SK-N-SH (cell line): ENCODE measurements around the gene RAB3C. TPM values are rescaled to one million over a fixed set of nuclear protein-coding genes. Genes with fewer than 3 reads are reported as not detected.

Source experiments
- CTCF ChIA-PET: fragments of 300-600, 350-600 bp; formaldehyde crosslinking; extraction: SDS; loops from one replicate; lab custom pipeline; 2021; lab: Yijun Ruan, JAX
- POLR2A ChIA-PET: fragments of 350-600 bp; sonication (Branson Sonifier 250); formaldehyde crosslinking; extraction: SDS; loops from one replicate; lab custom pipeline; 2020; ENCODE audit warnings: antibody characterized with exemption, inconsistent platforms; lab: Yijun Ruan, JAX
- DNase-seq: peaks from one replicate; pipeline ENCODE4 v3.0.0; 2012
- H2AFZ ChIP-seq: fragments of 200-600 bp; sonication (generic); 2 replicates; pipeline ENCODE4 v1.8.1; 2016; ENCODE audit warnings: antibody characterized with exemption, mild to moderate bottlenecking, low read depth
- H3F3A ChIP-seq: fragments of 200-600 bp; sonication (generic); replicated peaks from 2 replicates; pipeline ENCODE3; 2016; ENCODE audit warnings: antibody characterized with exemption, mild to moderate bottlenecking; ENCODE audit not compliant: insufficient read depth
- H3K27ac ChIP-seq, 2 experiments: fragments of 200-500 bp in 1 of 2; fragments of 200-600 bp in 1 of 2; sonication (Bioruptor generic) in 1 of 2; sonication (generic), shearing (Covaris generic) in 1 of 2; 2 replicates each; pipeline versions ENCODE4 v1.5.1 to v1.6.1; 2014 to 2016; ENCODE audit warnings: low read depth in 2 of 2, inconsistent platforms in 1 of 2, low read length in 1 of 2, mild to moderate bottlenecking in 1 of 2, mixed read lengths in 1 of 2
- H3K27me3 ChIP-seq: fragments of 200-600 bp; sonication (generic), shearing (Covaris generic); 2 replicates; pipeline ENCODE4 v1.6.1; 2016; ENCODE audit warnings: mixed run types; ENCODE audit not compliant: insufficient read depth
- H3K36me3 ChIP-seq, 2 experiments: fragments of 200-500 bp in 1 of 2; fragments of 200-600 bp in 1 of 2; sonication (Bioruptor generic) in 1 of 2; sonication (generic) in 1 of 2; replicated peaks in 1 of 2; 2 replicates each; pipeline versions ENCODE3 to v1.5.1; 2014 to 2016; ENCODE audit warnings: low read length in 1 of 2, mild to moderate bottlenecking in 1 of 2; ENCODE audit not compliant: insufficient read depth in 2 of 2, control insufficient read depth in 1 of 2
- H3K4me1 ChIP-seq, 2 experiments: fragments of 200-500 bp in 1 of 2; fragments of 200-600 bp in 1 of 2; sonication (Bioruptor generic) in 1 of 2; sonication (generic), shearing (Covaris generic) in 1 of 2; 2 replicates each; pipeline versions ENCODE4 v1.5.1 to v1.6.1; 2014 to 2016; ENCODE audit warnings: low read depth in 1 of 2, low read length in 1 of 2, mixed run types in 1 of 2; ENCODE audit not compliant: insufficient read depth in 2 of 2, control insufficient read depth in 1 of 2
- H3K4me2 ChIP-seq: fragments of 200-600 bp; sonication (generic), shearing (Covaris generic); 2 replicates; pipeline ENCODE4 v1.6.1; 2017; ENCODE audit warnings: mixed run types
- H3K4me3 ChIP-seq, 2 experiments: fragments of 200-500 bp in 1 of 2; fragments of 200-600 bp in 1 of 2; sonication (Bioruptor generic) in 1 of 2; sonication (generic), shearing (Covaris generic) in 1 of 2; 2 replicates each; pipeline versions ENCODE4 v1.5.1 to v1.8.1; 2014 to 2016; ENCODE audit warnings: low read depth in 2 of 2, inconsistent platforms in 1 of 2, low read length in 1 of 2, mild to moderate bottlenecking in 1 of 2, mixed read lengths in 1 of 2, moderate library complexity in 1 of 2
- H3K79me2 ChIP-seq: fragments of 200-600 bp; sonication (generic); 2 replicates; pipeline ENCODE4 v1.8.1; 2017; ENCODE audit warnings: mild to moderate bottlenecking; ENCODE audit not compliant: insufficient read depth
- H3K9ac ChIP-seq: fragments of 200-600 bp; sonication (generic); 2 replicates; pipeline ENCODE4 v1.6.1; 2017; ENCODE audit warnings: mixed run types
- H3K9me2 ChIP-seq: fragments of 200-600 bp; sonication (generic); 2 replicates; pipeline ENCODE4 v1.6.1; 2017; ENCODE audit warnings: mixed run types
- H3K9me3 ChIP-seq: fragments of 200-600 bp; sonication (generic); 2 replicates; pipeline ENCODE4 v1.6.1; 2017; ENCODE audit warnings: mixed run types, mild to moderate bottlenecking, moderate library complexity
- H4K20me1 ChIP-seq: fragments of 200-600 bp; sonication (generic); 2 replicates; pipeline ENCODE4 v1.6.1; 2017; ENCODE audit warnings: mild to moderate bottlenecking, mixed run types; ENCODE audit not compliant: insufficient read depth
- CHD2 ChIP-seq: fragments of 150-350 bp; IDR thresholded peaks from 2 replicates; pipeline ENCODE4 v1.6.1; 2018; ENCODE audit warnings: low read length; ENCODE audit not compliant: partially characterized antibody
- ELF1 ChIP-seq: IDR thresholded peaks from 2 replicates; pipeline ENCODE4 v1.4.0; 2012
- EP300 ChIP-seq, 2 experiments: IDR thresholded peaks; 2 replicates each; pipeline versions ENCODE4 v1.4.0 to v1.6.1; 2012; ENCODE audit warnings: borderline replicate concordance in 1 of 2, low read depth in 1 of 2, low read length in 1 of 2
- FOXJ3 ChIP-seq: sonication (generic); formaldehyde crosslinking; IDR thresholded peaks from 2 replicates; pipeline ENCODE4 v1.5.1; 2020; ENCODE audit warnings: mild to moderate bottlenecking, missing genetic modification reagents
- FOXM1 ChIP-seq: IDR thresholded peaks from 2 replicates; pipeline ENCODE4 v1.4.0; 2012; ENCODE audit warnings: low read depth, mild to moderate bottlenecking
- IRF3 ChIP-seq: fragments of 150-350 bp; IDR thresholded peaks from 2 replicates; pipeline ENCODE4 v1.6.1; 2016; ENCODE audit warnings: mild to moderate bottlenecking, low read depth, low read length
- JUND ChIP-seq: IDR thresholded peaks from 2 replicates; pipeline ENCODE4 v1.4.0; 2012
- MEF2A ChIP-seq: IDR thresholded peaks from 2 replicates; pipeline ENCODE4 v1.4.0; 2012; ENCODE audit warnings: low read depth, borderline replicate concordance
- NFIC ChIP-seq: IDR thresholded peaks from 2 replicates; pipeline ENCODE4 v1.4.0; 2012; ENCODE audit warnings: borderline replicate concordance
- POLR2AphosphoS5 ChIP-seq: IDR thresholded peaks from 2 replicates; pipeline ENCODE4 v1.6.1; 2012; ENCODE audit warnings: low read depth, low read length
- RAD21 ChIP-seq: IDR thresholded peaks from 2 replicates; pipeline ENCODE4 v1.6.1; 2012; ENCODE audit warnings: mild to moderate bottlenecking, low read length
- RCOR1 ChIP-seq: fragments of 150-350 bp; IDR thresholded peaks from 2 replicates; pipeline ENCODE4 v1.6.1; 2017; ENCODE audit warnings: antibody characterized with exemption, low read length
- REST ChIP-seq: IDR thresholded peaks from 2 replicates; pipeline ENCODE4 v1.6.1; 2012; ENCODE audit warnings: mild to moderate bottlenecking, low read depth, low read length, moderate library complexity
- RXRA ChIP-seq: IDR thresholded peaks from 2 replicates; pipeline ENCODE4 v1.4.0; 2012; ENCODE audit warnings: low read depth, mild to moderate bottlenecking, borderline replicate concordance
- SIN3A ChIP-seq: IDR thresholded peaks from 2 replicates; pipeline ENCODE4 v1.6.1; 2012; ENCODE audit warnings: low read depth, mild to moderate bottlenecking, low read length, moderate library complexity, borderline replicate concordance
- SMC3 ChIP-seq: IDR thresholded peaks from 2 replicates; pipeline ENCODE4 v1.6.1; 2012; ENCODE audit warnings: low read depth, low read length, improper control_type of control experiment
- TEAD4 ChIP-seq: IDR thresholded peaks from 2 replicates; pipeline ENCODE4 v1.4.0; 2012; ENCODE audit warnings: mild to moderate bottlenecking, borderline replicate concordance; ENCODE audit not compliant: insufficient read depth
- YY1 ChIP-seq: IDR thresholded peaks from 2 replicates; pipeline ENCODE4 v1.4.0; 2012; ENCODE audit warnings: low read depth, mild to moderate bottlenecking
- polyA plus RNA-seq, 3 experiments: library from polyadenylated mRNA; depleted of rRNA; stranded (reverse); fragments of >200 nt; gene quantifications; 2 replicates each; pipeline ENCODE4 v1.2.3, GENCODE V29; 2012
- TF ChIP-seq, protein P1 (sequence below): fragments of 200-600 bp; sonication (generic); IDR thresholded peaks from 2 replicates; pipeline ENCODE4 v1.6.1; 2017; ENCODE audit warnings: antibody characterized with exemption, mild to moderate bottlenecking, moderate library complexity

RAB3C gene
- polyA plus RNA-seq, 1 of the 3 experiments (the other 2 are of a cell fraction), result 0.03 TPM

- TF ChIP-seq REST, result no peak
- no peak for TF ChIP-seq ELF1
- no peak for TF ChIP-seq SMC3
- no peak for TF ChIP-seq RCOR1
- TF ChIP-seq FOXJ3 (CRISPR knock-in tag), result no peak
- TF ChIP-seq TEAD4, result no peak
- no peak for TF ChIP-seq RAD21
Measured at GRCh38 chr5:58760222-58760621, 177.3 kb downstream of the RAB3C start (continued).

GRCh38 chr5:58761407-58761806, 178.5 kb downstream of the RAB3C start:
- H4K20me1 ChIP-seq, result no peaks in the 10 kb centered on the region
- H3K4me3 ChIP-seq, result no peak overlapping the region
- no peaks in the 10 kb centered on the region for H3K9me3 ChIP-seq
- H3K4me2 ChIP-seq, result no peak overlapping the region
- H2AFZ ChIP-seq, result no peak overlapping the region
- CTCF ChIA-PET, result interaction anchor here (1.2 kb wide), 1 partner anchor 89 kb away, joined by 3 read pairs; no protein-coding TSS in a partner anchor
- no peaks in the 10 kb centered on the region for H3K27me3 ChIP-seq
- no peaks in the 10 kb centered on the region for H3K9me2 ChIP-seq
- DNase-seq, result no peak
- no peak overlapping the region for H3K9ac ChIP-seq
- no peaks in the 10 kb centered on the region for H3K79me2 ChIP-seq
- no peaks in the 10 kb centered on the region for H3F3A ChIP-seq
- TF ChIP-seq POLR2AphosphoS5, result no peak
- TF ChIP-seq, protein P1, sequence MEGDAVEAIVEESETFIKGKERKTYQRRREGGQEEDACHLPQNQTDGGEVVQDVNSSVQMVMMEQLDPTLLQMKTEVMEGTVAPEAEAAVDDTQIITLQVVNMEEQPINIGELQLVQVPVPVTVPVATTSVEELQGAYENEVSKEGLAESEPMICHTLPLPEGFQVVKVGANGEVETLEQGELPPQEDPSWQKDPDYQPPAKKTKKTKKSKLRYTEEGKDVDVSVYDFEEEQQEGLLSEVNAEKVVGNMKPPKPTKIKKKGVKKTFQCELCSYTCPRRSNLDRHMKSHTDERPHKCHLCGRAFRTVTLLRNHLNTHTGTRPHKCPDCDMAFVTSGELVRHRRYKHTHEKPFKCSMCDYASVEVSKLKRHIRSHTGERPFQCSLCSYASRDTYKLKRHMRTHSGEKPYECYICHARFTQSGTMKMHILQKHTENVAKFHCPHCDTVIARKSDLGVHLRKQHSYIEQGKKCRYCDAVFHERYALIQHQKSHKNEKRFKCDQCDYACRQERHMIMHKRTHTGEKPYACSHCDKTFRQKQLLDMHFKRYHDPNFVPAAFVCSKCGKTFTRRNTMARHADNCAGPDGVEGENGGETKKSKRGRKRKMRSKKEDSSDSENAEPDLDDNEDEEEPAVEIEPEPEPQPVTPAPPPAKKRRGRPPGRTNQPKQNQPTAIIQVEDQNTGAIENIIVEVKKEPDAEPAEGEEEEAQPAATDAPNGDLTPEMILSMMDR, result no peak
- TF ChIP-seq JUND, result no peak
- no peak for TF ChIP-seq YY1
- TF ChIP-seq FOXM1, result no peak
- TF ChIP-seq, all 33 proteins: peak for 0
- H3K27ac ChIP-seq, result no peak overlapping the region
- no peaks in the 10 kb centered on the region for H3K36me3 ChIP-seq
- POLR2A ChIA-PET, result no interaction called here
- no peaks in the 10 kb centered on the region for H3K4me1 ChIP-seq

DNA sequence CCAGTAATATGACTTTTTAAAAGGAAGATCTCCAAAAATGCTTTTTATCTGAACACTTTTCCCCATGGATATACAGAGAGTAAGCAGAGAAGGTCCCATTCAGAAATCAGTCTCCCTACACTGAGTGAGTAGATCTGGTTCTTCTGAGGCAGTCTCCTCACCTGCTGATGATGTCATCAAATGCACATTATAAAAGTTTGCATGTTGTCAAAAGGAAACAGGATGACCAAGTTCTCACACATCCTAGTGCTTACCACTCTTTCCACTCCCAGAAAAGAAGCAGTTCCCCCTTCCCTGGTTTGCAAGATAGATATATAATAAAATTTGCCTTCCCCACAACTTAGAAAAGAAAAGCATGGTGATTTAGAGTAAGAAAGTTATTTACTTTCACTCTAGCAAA, 180.5 kb downstream of the RAB3C start:
- H3K27me3 ChIP-seq, result no peaks in the 10 kb centered on the region
- no peaks in the 10 kb centered on the region; a peak in 1 of 4 replicates for H3K4me1 ChIP-seq
- H3K9ac ChIP-seq, result no peak overlapping the region
- TF ChIP-seq FOXM1 (no peak), NFIC (no peak), SIN3A (no peak), SMC3 (no peak), RXRA (no peak), RAD21 (no peak), FOXJ3 (CRISPR knock-in tag) (no peak), IRF3 (no peak), EP300 (IDR thresholded peaks at IDR 0.05; ENCODE audit: borderline replicate concordance in 1 of 2, low read depth in 1 of 2, low read length in 1 of 2) (no peak), MEF2A (no peak), CHD2 (no peak)
- TF ChIP-seq, protein P1, result no peak

More for the DNA sequence above, 180.5 kb downstream of the RAB3C start:
- Histone ChIP-seq H3K79me2 (no peaks in the 10 kb centered on the region), H3K9me2 (no peaks in the 10 kb centered on the region), H3K4me3 (no peak overlapping the region), H3K4me2 (no peak overlapping the region), H2AFZ (no peak overlapping the region), H3F3A (no peaks in the 10 kb centered on the region), H3K36me3 (no peaks in the 10 kb centered on the region), H3K27ac (no peak overlapping the region), H4K20me1 (no peaks in the 10 kb centered on the region), H3K9me3 (no peaks in the 10 kb centered on the region)
- POLR2A ChIA-PET, result no interaction called here
- no peak for DNase-seq
- CTCF ChIA-PET, result interaction anchor here (1.1 kb wide), 1 partner anchor 87 kb away, joined by 3 read pairs; no protein-coding TSS in a partner anchor
